PC-9 (cell line): Measurements from ENCODE around the gene C14orf132. TPM values are rescaled to one million over a fixed set of nuclear protein-coding genes. Genes with fewer than 3 reads are reported as not detected.

Source experiments
- BruUV-seq: library from RNA; stranded (reverse); fragments of 400-500 nt; replicated peaks from 2 replicates; lab custom pipeline; 2021; lab: Mats Ljungman, UMichigan
- CTCF ChIA-PET: fragments of 300-600 bp; sonication (Branson Sonifier 250); formaldehyde crosslinking; loops from one replicate; lab custom pipeline; 2022; ENCODE audit warnings: antibody characterized with exemption; lab: Charles Lee
- POLR2A ChIA-PET: fragments of 300-600 bp; sonication (Branson Sonifier 250); formaldehyde crosslinking; loops from one replicate; lab custom pipeline; 2022; ENCODE audit warnings: antibody characterized with exemption; ENCODE audit not compliant: unreplicated experiment; lab: Charles Lee
- DNase-seq, 2 experiments: peaks; one replicate each; pipeline versions ENCODE4 v3.0.0 to v3.0.0-alpha.2; 2015 to 2022; ENCODE audit warnings: mixed read lengths in 1 of 2
- H2AFZ ChIP-seq: fragments of 200-600 bp; sonication (generic); 2 replicates; pipeline ENCODE4 v1.8.1; 2017; ENCODE audit warnings: antibody characterized with exemption
- H3F3A ChIP-seq: fragments of 200-600 bp; sonication (generic); 2 replicates; pipeline ENCODE4 v1.8.1; 2017; ENCODE audit warnings: antibody characterized with exemption, mild to moderate bottlenecking, low read depth; ENCODE audit not compliant: insufficient read depth
- H3K27ac ChIP-seq: fragments of 200-600 bp; sonication (generic); 2 replicates; pipeline ENCODE4 v1.6.1; 2016; ENCODE audit warnings: mixed run types
- H3K27me3 ChIP-seq: fragments of 200-600 bp; sonication (generic); 2 replicates; pipeline ENCODE4 v1.6.1; 2016; ENCODE audit warnings: low read depth, mixed run types; ENCODE audit not compliant: insufficient read depth
- H3K36me3 ChIP-seq: fragments of 200-600 bp; sonication (generic); 2 replicates; pipeline ENCODE4 v1.6.1; 2016; ENCODE audit warnings: low read depth, mixed run types
- H3K4me1 ChIP-seq: fragments of 200-600 bp; sonication (generic); replicated peaks from 2 replicates; pipeline ENCODE4 v1.6.1; 2016; ENCODE audit warnings: mixed run types; ENCODE audit not compliant: insufficient read depth
- H3K4me2 ChIP-seq: fragments of 200-600 bp; sonication (generic); 2 replicates; pipeline ENCODE4 v1.6.1; 2017; ENCODE audit warnings: mixed run types
- H3K4me3 ChIP-seq: fragments of 200-600 bp; sonication (generic); 2 replicates; pipeline ENCODE4 v1.6.1; 2016; ENCODE audit warnings: mixed run types
- H3K79me2 ChIP-seq: fragments of 200-600 bp; sonication (generic); 2 replicates; pipeline ENCODE4 v1.6.1; 2017; ENCODE audit warnings: low read depth, mixed run types
- H3K9me2 ChIP-seq: fragments of 200-600 bp; sonication (generic); 2 replicates; pipeline ENCODE4 v1.8.1; 2017; ENCODE audit warnings: mild to moderate bottlenecking; ENCODE audit not compliant: insufficient read depth
- H3K9me3 ChIP-seq: fragments of 200-600 bp; sonication (generic); 2 replicates; pipeline ENCODE4 v1.8.1; 2016; ENCODE audit warnings: low read depth; ENCODE audit not compliant: insufficient read depth
- H4K20me1 ChIP-seq: fragments of 200-600 bp; sonication (generic); 2 replicates; pipeline ENCODE4 v1.8.1; 2017; ENCODE audit not compliant: insufficient read depth
- EZH2 ChIP-seq: fragments of 200-600 bp; sonication (generic); IDR thresholded peaks from 2 replicates; pipeline ENCODE4 v1.8.0; 2017; ENCODE audit warnings: antibody characterized with exemption, low read depth
- intact Hi-C: fragments of 100-400 bp; cut with micrococcal nuclease; formaldehyde crosslinking; loops from one replicate; pipeline ENCODE4 v1.10.0; 2022; ENCODE audit not compliant: unreplicated experiment
- total RNA-seq: library from RNA; stranded (reverse); gene quantifications from 2 replicates; pipeline ENCODE4 v1.2.3, GENCODE V29; 2021
- TF ChIP-seq, protein P1 (sequence below): fragments of 200-600 bp; sonication (generic); conservative IDR thresholded peaks from 2 replicates; pipeline ENCODE4 v1.6.1; 2017; ENCODE audit warnings: mixed run types, antibody characterized with exemption, mild to moderate bottlenecking, moderate library complexity

C14orf132 gene
- total RNA-seq, 1 experiment from 2014 or later: not detected

- TF ChIP-seq, protein P1, sequence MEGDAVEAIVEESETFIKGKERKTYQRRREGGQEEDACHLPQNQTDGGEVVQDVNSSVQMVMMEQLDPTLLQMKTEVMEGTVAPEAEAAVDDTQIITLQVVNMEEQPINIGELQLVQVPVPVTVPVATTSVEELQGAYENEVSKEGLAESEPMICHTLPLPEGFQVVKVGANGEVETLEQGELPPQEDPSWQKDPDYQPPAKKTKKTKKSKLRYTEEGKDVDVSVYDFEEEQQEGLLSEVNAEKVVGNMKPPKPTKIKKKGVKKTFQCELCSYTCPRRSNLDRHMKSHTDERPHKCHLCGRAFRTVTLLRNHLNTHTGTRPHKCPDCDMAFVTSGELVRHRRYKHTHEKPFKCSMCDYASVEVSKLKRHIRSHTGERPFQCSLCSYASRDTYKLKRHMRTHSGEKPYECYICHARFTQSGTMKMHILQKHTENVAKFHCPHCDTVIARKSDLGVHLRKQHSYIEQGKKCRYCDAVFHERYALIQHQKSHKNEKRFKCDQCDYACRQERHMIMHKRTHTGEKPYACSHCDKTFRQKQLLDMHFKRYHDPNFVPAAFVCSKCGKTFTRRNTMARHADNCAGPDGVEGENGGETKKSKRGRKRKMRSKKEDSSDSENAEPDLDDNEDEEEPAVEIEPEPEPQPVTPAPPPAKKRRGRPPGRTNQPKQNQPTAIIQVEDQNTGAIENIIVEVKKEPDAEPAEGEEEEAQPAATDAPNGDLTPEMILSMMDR: no peak
- TF ChIP-seq EZH2: no peak
- CTCF ChIA-PET: no interaction called here
- BruUV-seq: no TSS peak
- no peak overlapping the region for H3K4me3 ChIP-seq
- intact Hi-C loops: no loop called here
- H2AFZ ChIP-seq: no peak overlapping the region
- no peaks in the 10 kb centered on the region for H3K9me2 ChIP-seq
- no peaks in the 10 kb centered on the region for H4K20me1 ChIP-seq
- peaks cover 20% of the 10 kb centered on the region for H3K4me1 ChIP-seq
- no peaks in the 10 kb centered on the region for H3K27me3 ChIP-seq
- no peak overlapping the region for H3K27ac ChIP-seq
- H3F3A ChIP-seq: peaks cover 9% of the 10 kb centered on the region; the same call in 1 of the 2 replicates
- H3K9me3 ChIP-seq: no peaks in the 10 kb centered on the region
- H3K79me2 ChIP-seq: no peaks in the 10 kb centered on the region
- POLR2A ChIA-PET: no interaction called here
- no peak overlapping the region for H3K4me2 ChIP-seq
- DNase-seq: no peak
- H3K36me3 ChIP-seq: no peaks in the 10 kb centered on the region
Measured at GRCh38 chr14:96077983-96078624, 38.9 kb downstream of the C14orf132 start.

DNA sequence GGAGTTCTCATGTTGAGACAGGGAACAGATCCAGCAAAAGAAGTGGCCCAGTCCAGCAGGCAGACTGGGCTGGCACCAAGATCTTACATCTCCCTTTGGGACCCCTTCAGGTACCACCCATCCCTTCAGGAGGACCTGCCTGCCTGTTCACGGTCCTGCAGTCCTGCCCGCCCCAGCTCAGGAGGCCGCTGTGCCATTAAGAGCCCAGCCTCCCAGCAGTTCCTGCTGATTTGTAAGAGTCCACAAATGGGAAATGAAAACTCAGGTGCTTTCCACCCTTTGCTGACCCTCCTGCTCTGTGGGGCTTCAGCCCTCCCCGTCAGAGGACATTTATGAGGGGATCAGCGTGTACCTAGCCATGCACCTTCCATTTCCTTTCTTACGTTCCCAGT is 39.5 kb downstream of the C14orf132 start:
- Histone ChIP-seq H3K4me2 (no peak overlapping the region), H2AFZ (no peak overlapping the region), H3K9me2 (no peaks in the 10 kb centered on the region), H3K36me3 (no peaks in the 10 kb centered on the region), H3K4me1 (peaks cover 25% of the 10 kb centered on the region), H4K20me1 (no peaks in the 10 kb centered on the region), H3K79me2 (no peaks in the 10 kb centered on the region), H3F3A (peaks cover 14% of the 10 kb centered on the region; the same call in 1 of the 2 replicates), H3K27ac (no peak overlapping the region), H3K9me3 (no peaks in the 10 kb centered on the region), H3K27me3 (no peaks in the 10 kb centered on the region), H3K4me3 (no peak overlapping the region)
- no peak for TF ChIP-seq EZH2
- TF ChIP-seq, protein P1: no peak
- BruUV-seq: no TSS peak
- POLR2A ChIA-PET: no interaction called here
- no peak for DNase-seq
- intact Hi-C loops: no loop called here
- CTCF ChIA-PET: no interaction called here

- no peak for DNase-seq
- peaks cover 30% of the 10 kb centered on the region for H3K4me1 ChIP-seq
- no peaks in the 10 kb centered on the region for H3K9me3 ChIP-seq
- intact Hi-C loops: no loop called here
- H3K36me3 ChIP-seq: no peaks in the 10 kb centered on the region
- ChIA-PET POLR2A (no interaction called here), CTCF (no interaction called here)
- TF ChIP-seq, protein P1: no peak
- no peak for TF ChIP-seq EZH2
- no peaks in the 10 kb centered on the region for H3K79me2 ChIP-seq
- no peaks in the 10 kb centered on the region for H4K20me1 ChIP-seq
- no peak overlapping the region for H2AFZ ChIP-seq
- H3K27ac ChIP-seq: no peak overlapping the region
- no peak overlapping the region for H3K4me2 ChIP-seq
- H3K9me2 ChIP-seq: no peaks in the 10 kb centered on the region
- H3K27me3 ChIP-seq: no peaks in the 10 kb centered on the region
- no peak overlapping the region for H3K4me3 ChIP-seq
- no TSS peak for BruUV-seq
- peaks cover 17% of the 10 kb centered on the region; the same call in 1 of the 2 replicates for H3F3A ChIP-seq
Measured at GRCh38 chr14:96079066-96079465, 39.9 kb downstream of the C14orf132 start.
